GM19035 (cell line): ENCODE measurements around the gene ZSCAN20.
A peak's percentile ranks its signal among the peaks of the same experiment; 100 is the strongest.

Source experiments
- ATAC-seq: cut with Tn5 transposase; IDR thresholded peaks from one replicate; pipeline ENCODE4 v1.9.1; 2021; ENCODE audit not compliant: unreplicated experiment

The ZSCAN20 gene

GRCh38 chr1:33472269-33472980 is at the start of gene ZSCAN20:
TSS of gene ZSCAN20 (plus strand) at chr1:33472645. CDS start at chr1:33479289, 6,644 bp downstream.
- peak; percentile 94 for ATAC-seq

- ATAC-seq, result no peak
Measured at GRCh38 chr1:33424205-33424604, 48.2 kb upstream of the ZSCAN20 start.

GRCh38 chr1:33424610-33425009 is 47.8 kb upstream of the ZSCAN20 start:
- no peak for ATAC-seq

DNA sequence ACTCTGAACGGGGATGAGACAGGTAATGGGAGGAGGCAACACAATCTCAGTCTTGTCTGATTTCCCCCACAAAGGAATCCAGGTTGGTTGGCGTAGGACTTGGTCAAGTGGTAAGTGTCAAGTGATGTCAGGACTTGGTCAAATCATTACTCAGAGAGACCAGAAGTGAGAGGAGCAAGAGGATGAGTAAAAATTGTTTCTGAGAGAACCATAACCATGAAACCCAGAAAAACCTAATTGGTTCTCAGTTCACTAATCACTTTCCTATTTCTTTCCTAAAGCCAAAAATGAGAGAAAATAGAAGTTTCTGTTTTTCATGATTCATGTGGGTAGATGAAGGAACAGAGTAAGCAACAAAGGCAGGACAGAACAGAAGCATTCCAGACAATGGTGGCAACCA is 46.5 kb upstream of the ZSCAN20 start:
- ATAC-seq, result no peak

- ATAC-seq, result no peak
Measured at GRCh38 chr1:33426916-33427315, 45.5 kb upstream of the ZSCAN20 start.

- no peak for ATAC-seq
Measured at GRCh38 chr1:33428661-33429060, 43.8 kb upstream of the ZSCAN20 start.

- ATAC-seq, result no peak
Measured at GRCh38 chr1:33429332-33429731, 43.1 kb upstream of the ZSCAN20 start.

GRCh38 chr1:33429856-33430691 is 42.4 kb upstream of the ZSCAN20 start:
- ATAC-seq, result peak; percentile 13

DNA sequence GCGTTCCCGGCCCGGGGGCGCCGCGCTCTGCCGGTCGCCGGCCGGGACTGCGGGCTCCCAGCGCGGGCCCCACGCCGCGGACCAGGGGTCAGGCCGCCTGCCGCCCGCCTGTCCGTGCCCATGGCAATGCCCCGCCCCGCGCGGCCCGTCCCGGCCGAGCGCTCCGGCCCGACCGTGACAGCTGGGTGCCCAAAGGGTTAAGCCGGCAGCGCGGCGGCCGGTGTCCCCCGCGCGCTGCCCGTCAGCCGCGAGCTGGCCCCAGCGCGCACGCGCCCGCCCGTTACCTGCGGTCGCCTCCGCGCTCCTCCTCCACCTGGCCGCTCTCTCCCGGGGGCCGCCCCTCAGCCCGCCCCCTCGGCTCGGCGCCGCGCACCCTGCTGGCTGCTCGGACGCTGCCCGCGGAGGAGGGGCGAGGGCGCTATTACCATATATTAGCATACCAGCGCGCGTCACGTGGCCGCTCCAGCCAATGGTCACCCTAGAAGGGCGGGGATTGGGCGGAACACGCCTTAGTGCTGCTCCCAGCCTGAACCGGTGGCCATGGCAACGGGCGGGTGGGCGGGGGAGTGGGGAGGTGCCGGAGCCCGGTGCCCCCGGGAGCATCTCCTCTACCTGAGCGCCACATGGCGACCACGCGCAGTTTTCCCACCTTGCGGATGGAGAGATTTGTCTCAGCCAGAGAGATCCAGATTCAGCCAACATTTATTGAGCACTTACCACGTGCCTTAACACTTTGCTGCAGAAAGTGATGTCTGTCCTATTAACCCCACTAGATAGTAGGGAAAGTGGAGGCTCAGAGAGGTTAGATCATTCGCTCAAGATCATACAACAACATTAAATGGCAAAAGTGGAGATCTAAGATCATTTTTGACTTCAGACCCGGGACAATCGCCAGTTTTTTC is 41.5 kb upstream of the ZSCAN20 start, which contains the start of gene PHC2:
Gene PHC2, minus strand, starts transcription at position 404 of the 902 bp plus-strand sequence. CDS start 55,556 bp downstream, outside the sequence.
- ATAC-seq, result peak; percentile 97

DNA sequence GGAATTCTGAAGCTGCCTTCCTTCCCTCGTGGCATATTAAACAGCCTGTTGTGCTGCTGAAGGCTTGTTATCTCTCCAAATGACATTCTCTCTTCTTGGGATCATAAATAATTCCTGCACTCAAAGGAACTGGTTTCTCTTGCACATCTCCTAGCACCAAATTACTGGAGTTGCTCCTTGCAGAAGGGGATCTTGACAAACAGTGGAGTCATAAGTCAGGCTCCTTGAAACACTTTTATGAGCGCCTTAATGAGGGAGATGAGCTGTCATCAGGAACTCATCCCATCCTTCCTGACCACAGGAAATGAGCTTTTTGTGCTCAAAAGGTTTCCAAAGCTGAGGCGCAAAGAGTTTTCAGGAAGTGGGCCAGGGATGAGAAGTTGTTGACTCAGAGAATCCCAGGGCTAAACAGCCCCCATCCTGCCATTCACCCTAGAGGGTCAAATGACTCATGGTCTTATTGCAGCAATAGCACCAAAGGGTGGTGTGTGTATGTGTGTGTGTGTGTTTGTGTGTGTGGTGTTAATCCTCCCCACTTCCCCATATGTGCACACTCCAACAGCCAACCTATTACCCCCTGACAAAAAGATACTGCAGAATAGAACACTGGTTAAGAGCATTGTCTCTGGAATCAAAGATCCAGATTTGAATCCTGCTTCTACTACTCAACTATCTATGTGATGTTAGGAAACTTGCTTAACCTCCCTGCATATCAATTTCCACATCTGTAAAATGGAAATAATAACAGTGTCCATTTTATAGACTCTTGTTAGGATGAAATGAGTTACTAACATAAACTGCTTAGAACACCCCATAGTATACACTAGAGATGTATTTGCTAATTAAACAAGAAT is 38.7 kb upstream of the ZSCAN20 start:
- ATAC-seq, result no peak

DNA sequence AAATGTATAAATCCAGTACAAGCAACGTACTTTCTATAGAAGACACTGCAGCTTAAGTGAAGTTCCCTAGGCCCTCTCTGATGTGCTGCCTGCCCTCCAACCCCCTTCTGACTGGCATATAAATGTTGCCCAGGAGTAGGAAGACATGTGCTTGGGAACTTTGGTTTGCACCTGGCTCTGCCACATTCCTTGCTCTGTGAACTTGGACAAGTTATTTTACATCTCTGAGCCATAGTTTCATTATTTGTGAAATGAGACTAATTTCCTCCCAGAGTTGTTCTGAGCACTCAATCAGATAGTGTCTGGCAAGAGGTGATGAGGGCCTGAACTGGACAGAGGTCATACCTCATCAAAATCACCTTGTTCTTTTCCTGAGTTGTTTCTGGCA is 38.1 kb upstream of the ZSCAN20 start:
- ATAC-seq, result no peak

- no peak for ATAC-seq
Measured at GRCh38 chr1:33435096-33435820, 37.2 kb upstream of the ZSCAN20 start.

GRCh38 chr1:33436557-33437285 is 35.7 kb upstream of the ZSCAN20 start:
- no peak for ATAC-seq

DNA sequence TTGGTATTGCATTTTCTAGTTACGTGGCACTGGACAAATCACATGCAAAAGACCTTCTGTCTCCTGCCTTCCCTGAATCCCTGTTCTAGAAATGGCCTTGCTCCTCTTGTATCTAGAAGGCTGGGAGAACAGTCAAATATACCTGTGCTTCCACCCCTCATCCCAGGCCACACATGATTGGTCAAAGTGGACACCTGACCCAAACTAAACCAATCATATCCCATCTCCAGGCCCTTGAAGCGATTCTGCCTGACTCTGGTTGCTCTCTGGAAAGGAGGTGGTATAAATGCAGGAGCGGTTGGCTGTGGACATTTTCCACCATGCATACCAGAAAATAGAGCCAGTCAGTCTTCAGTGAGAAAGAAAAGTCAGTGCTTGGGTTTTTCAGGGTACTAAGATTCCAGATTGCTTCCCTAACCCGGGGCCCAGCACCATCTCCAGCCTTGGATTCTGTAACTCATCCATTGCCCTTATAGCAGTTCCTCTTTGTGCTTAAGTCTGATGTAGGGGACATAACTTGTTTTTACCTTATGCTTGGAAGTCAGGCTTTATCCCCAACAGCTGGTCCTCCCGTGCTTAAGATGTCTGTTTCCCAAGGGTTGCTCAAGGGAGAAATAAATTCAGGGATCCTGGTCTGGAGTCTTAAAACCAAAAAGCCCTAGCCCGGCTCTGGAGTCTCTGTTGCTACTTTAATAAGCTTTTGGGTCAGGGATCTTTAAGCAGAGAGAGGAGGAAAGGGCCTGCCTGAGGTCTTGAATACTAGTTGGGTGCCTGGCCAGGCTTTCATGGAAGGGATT is 33.9 kb upstream of the ZSCAN20 start:
- ATAC-seq, result no peak

GRCh38 chr1:33439662-33440061 is 32.8 kb upstream of the ZSCAN20 start:
- no peak for ATAC-seq

- ATAC-seq, result no peak
Measured at GRCh38 chr1:33441088-33441745, 31.2 kb upstream of the ZSCAN20 start.

DNA sequence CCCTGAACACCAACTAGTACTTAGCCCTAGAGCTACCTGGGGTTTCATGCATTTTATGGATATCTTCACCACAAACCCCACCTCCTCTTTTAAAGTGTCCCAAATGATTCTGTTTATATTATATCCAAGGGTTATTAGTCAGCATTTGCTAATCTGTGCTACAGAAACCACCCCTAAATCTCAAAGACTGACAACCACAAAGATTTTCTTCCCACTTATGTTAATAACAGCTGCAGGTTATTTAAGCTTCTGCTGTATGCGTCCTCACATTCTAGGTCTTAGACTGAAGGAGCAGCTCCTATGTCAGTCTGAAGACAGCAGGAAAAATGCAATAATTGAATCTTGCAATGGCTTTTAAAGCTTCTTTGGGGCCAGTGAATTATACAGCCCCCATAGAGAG is 30.3 kb upstream of the ZSCAN20 start:
- no peak for ATAC-seq
